IMR-90 (cell line): Measurements from ENCODE around the gene ADSS1. TPM values are rescaled to one million over a fixed set of nuclear protein-coding genes. Genes with fewer than 3 reads are reported as not detected.

ENCODE experiments used
- ATAC-seq: fragments of 200-7000 bp; cut with Tn5 transposase; 2 replicates; pipeline ENCODE4 v1.9.1; 2020; ENCODE audit warnings: low read depth, mild to moderate bottlenecking, moderate library complexity
- BruUV-seq: library from RNA; stranded (reverse); fragments of 400-500 nt; replicated peaks from 2 replicates; lab custom pipeline; 2021; lab: Mats Ljungman, UMichigan
- CTCF ChIA-PET: fragments of 300-600 bp; formaldehyde crosslinking; extraction: SDS; loops from one replicate; lab custom pipeline; 2021; ENCODE audit warnings: antibody characterized with exemption; lab: Yijun Ruan, JAX
- POLR2A ChIA-PET: fragments of 300-600 bp; sonication (Branson Sonifier 250); formaldehyde crosslinking; loops from one replicate; lab custom pipeline; 2022; ENCODE audit warnings: antibody characterized with exemption; ENCODE audit not compliant: unreplicated experiment; lab: Charles Lee
- DNase-seq: peaks from one replicate; pipeline ENCODE4 v3.0.0; 2013
- H2AFZ ChIP-seq: replicated peaks from 2 replicates; pipeline ENCODE3; 2013; ENCODE audit warnings: low read length, mild to moderate bottlenecking; ENCODE audit not compliant: poor library complexity
- H2AK5ac ChIP-seq: 2 replicates; pipeline ENCODE4 v1.6.1; 2013; ENCODE audit warnings: low read depth, low read length, inconsistent platforms
- H2AK9ac ChIP-seq: replicated peaks from 2 replicates; pipeline ENCODE3; 2013; ENCODE audit warnings: mild to moderate bottlenecking, low read depth, low read length, moderate library complexity; ENCODE audit not compliant: poor library complexity
- H2BK120ac ChIP-seq: 2 replicates; pipeline ENCODE4 v1.6.1; 2013; ENCODE audit warnings: low read depth, low read length, inconsistent platforms
- H2BK15ac ChIP-seq: 3 replicates; pipeline ENCODE4 v1.6.1; 2013; ENCODE audit warnings: low read depth, low read length, inconsistent platforms
- H2BK20ac ChIP-seq: 2 replicates; pipeline ENCODE4 v1.6.1; 2013; ENCODE audit warnings: low read depth, mild to moderate bottlenecking, inconsistent platforms, low read length, moderate library complexity
- H2BK5ac ChIP-seq: 2 replicates; pipeline ENCODE4 v1.6.1; 2013; ENCODE audit warnings: mild to moderate bottlenecking, low read depth, low read length, inconsistent platforms; ENCODE audit not compliant: poor library complexity, severe bottlenecking
- H3K14ac ChIP-seq: replicated peaks from 2 replicates; pipeline ENCODE4 v1.6.1; 2013; ENCODE audit warnings: low read depth, low read length, inconsistent platforms
- H3K18ac ChIP-seq: 2 replicates; pipeline ENCODE4 v1.6.1; 2013; ENCODE audit warnings: low read depth, low read length, control low read depth
- H3K23ac ChIP-seq: 2 replicates; pipeline ENCODE4 v1.6.1; 2013; ENCODE audit warnings: low read depth, low read length, inconsistent platforms
- H3K27ac ChIP-seq: 2 replicates; pipeline ENCODE4 v1.5.1; 2013; ENCODE audit warnings: mild to moderate bottlenecking, control low read depth, low read length; ENCODE audit not compliant: insufficient read depth
- H3K27me3 ChIP-seq: 2 replicates; pipeline ENCODE4 v1.6.1; 2013; ENCODE audit warnings: low read length; ENCODE audit not compliant: control insufficient read depth, insufficient read depth
- H3K36me3 ChIP-seq: 2 replicates; pipeline ENCODE4 v1.6.1; 2013; ENCODE audit warnings: low read length, mixed read lengths; ENCODE audit not compliant: control insufficient read depth, insufficient read depth
- H3K4ac ChIP-seq: 2 replicates; pipeline ENCODE4 v1.6.1; 2013; ENCODE audit warnings: low read depth, low read length, inconsistent platforms
- H3K4me1 ChIP-seq: 2 replicates; pipeline ENCODE4 v1.6.1; 2013; ENCODE audit warnings: low read length, mixed read lengths; ENCODE audit not compliant: control insufficient read depth, insufficient read depth
- H3K4me2 ChIP-seq: 2 replicates; pipeline ENCODE4 v1.6.1; 2013; ENCODE audit warnings: low read depth, mild to moderate bottlenecking, control low read depth, low read length, moderate library complexity
- H3K4me3 ChIP-seq: 2 replicates; pipeline ENCODE4 v1.5.1; 2013; ENCODE audit warnings: low read depth, mild to moderate bottlenecking, control low read depth, low read length, moderate library complexity; ENCODE audit not compliant: insufficient read depth
- H3K56ac ChIP-seq: 2 replicates; pipeline ENCODE4 v1.6.1; 2013; ENCODE audit warnings: low read length, inconsistent platforms; ENCODE audit not compliant: insufficient read depth; ENCODE audit errors: extremely low read depth
- H3K79me1 ChIP-seq, 2 experiments: 2 replicates each; pipeline ENCODE4 v1.6.1; 2013; ENCODE audit warnings: low read length in 2 of 2, inconsistent platforms in 1 of 2, low read depth in 1 of 2
- H3K9ac ChIP-seq: 2 replicates; pipeline ENCODE4 v1.6.1; 2013; ENCODE audit warnings: low read depth, low read length, control low read depth
- H3K9me1 ChIP-seq: 2 replicates; pipeline ENCODE4 v1.6.1; 2013; ENCODE audit warnings: low read length, inconsistent platforms; ENCODE audit not compliant: insufficient read depth
- H3K9me3 ChIP-seq: 2 replicates; pipeline ENCODE4 v1.6.1; 2013; ENCODE audit warnings: low read length; ENCODE audit not compliant: control insufficient read depth, insufficient read depth
- H4K20me1 ChIP-seq: 2 replicates; pipeline ENCODE4 v1.6.1; 2013; ENCODE audit warnings: low read length, inconsistent platforms; ENCODE audit not compliant: insufficient read depth
- H4K5ac ChIP-seq: 2 replicates; pipeline ENCODE4 v1.6.1; 2013; ENCODE audit warnings: mild to moderate bottlenecking, low read depth, low read length, control low read depth
- H4K8ac ChIP-seq, 2 experiments: 2 replicates each; pipeline ENCODE4 v1.6.1; 2013; ENCODE audit warnings: low read depth in 2 of 2, low read length in 2 of 2, control low read depth in 1 of 2, inconsistent platforms in 1 of 2
- H4K91ac ChIP-seq: 2 replicates; pipeline ENCODE4 v1.6.1; 2013; ENCODE audit warnings: low read depth, low read length, inconsistent platforms; ENCODE audit not compliant: insufficient read depth
- CEBPB ChIP-seq: IDR thresholded peaks from 2 replicates; pipeline ENCODE4 v1.6.1; 2012; ENCODE audit warnings: low read depth, low read length, improper control_type of control experiment
- MXI1 ChIP-seq: IDR thresholded peaks from 2 replicates; pipeline ENCODE4 v1.6.1; 2012; ENCODE audit warnings: low read depth, mild to moderate bottlenecking, low read length, moderate library complexity, borderline replicate concordance
- WGBS, 2 experiments: methylation state at CpG; one replicate each; pipeline versions ENCODE4 v1.1.5 to v1.1.7; 2013; ENCODE audit warnings: missing lambda C conversion rate in 2 of 2; ENCODE audit not compliant: insufficient read length in 1 of 2; ENCODE audit errors: extremely low coverage in 2 of 2; 5-methylcytosine and 5-hydroxymethylcytosine counted together
- dilution Hi-C: fragments of 300-500 bp; cut with HindIII; formaldehyde crosslinking; loops from one replicate; pipeline ENCODE4 v1.14.3; 2018; ENCODE audit warnings: low sequenced_read_pairs; ENCODE audit not compliant: unreplicated experiment
- in situ Hi-C: fragments of 300-500 bp; cut with MboI; formaldehyde crosslinking; loops from 3 replicates; pipeline ENCODE4 v1.14.3; 2019; ENCODE audit warnings: low sequenced_read_pairs, inconsistent platforms, mixed read lengths
- intact Hi-C: fragments of 100-400 bp; cut with micrococcal nuclease; formaldehyde crosslinking; loops from 2 replicates; pipeline ENCODE4 v1.10.0; 2022
- polyA plus RNA-seq, 3 experiments: library from polyadenylated mRNA; depleted of rRNA; stranded (reverse); fragments of >200 nt; gene quantifications; 2 replicates each; pipeline ENCODE4 v1.2.3, GENCODE V29; 2012; ENCODE audit warnings: low replicate concordance in 1 of 3
- total RNA-seq: library from RNA; depleted of rRNA; stranded (reverse); fragments of >200 nt; gene quantifications from 2 replicates; pipeline ENCODE4 v1.2.3, GENCODE V29; 2012

ADSS1 gene
- total and polyA plus RNA-seq, 2 of the 4 experiments (the other 2 are of a cell fraction): 1.8 to 5.2 TPM

GRCh38 chr14:104688505-104689108 lies 35.4 kb upstream of the ADSS1 start:
- Histone ChIP-seq H2BK15ac (peak overlapping the region; percentile 28; the same call in 1 of the 3 replicates), H4K20me1 (peaks cover 36% of the 10 kb centered on the region), H3K79me1 (peaks cover 0 to 26% of the 10 kb centered on the region in 2 experiments), H3K56ac (no peak overlapping the region), H2AK9ac (peak overlapping the region; percentile 96), H3K9me3 (no peaks in the 10 kb centered on the region), H3K4me1 (peaks cover 33% of the 10 kb centered on the region), H3K14ac (no peak overlapping the region; the same call in 1 of the 2 replicates), H2BK120ac (peak overlapping the region; percentile 66), H3K9me1 (peaks cover 5% of the 10 kb centered on the region; the same call in 1 of the 2 replicates), H4K5ac (peak overlapping the region; percentile 71), H3K18ac (no peak overlapping the region; the same call in 1 of the 2 replicates), H3K36me3 (peaks cover 13% of the 10 kb centered on the region), H4K91ac (peak overlapping the region; percentile 74), H2BK20ac (peak overlapping the region; percentile 27; the same call in 1 of the 2 replicates), H4K8ac (peak overlapping the region; percentile 76 to 96), H2BK5ac (no peak overlapping the region), H3K27me3 (no peaks in the 10 kb centered on the region), H3K4ac (peak overlapping the region; percentile 83), H3K9ac (no peak overlapping the region), H2AFZ (peak overlapping the region; percentile 95), H3K4me2 (peak overlapping the region; percentile 84), H2AK5ac (peak overlapping the region; percentile 45), H3K4me3 (peak overlapping the region; percentile 47), H3K27ac (peak overlapping the region; percentile 64; the same call in 1 of the 2 replicates), H3K23ac (no peak overlapping the region)
- WGBS, 2 experiments: 40% methylated on average over 2 of the region's 24 CpGs; no CpG with 5 or more reads in 1 of the 2 experiments
- dilution Hi-C loops (no loop called here), in situ Hi-C loops (no loop called here), intact Hi-C loops (loop anchor here (1.0 to 5.0 kb wide), 2 partner anchors 23 to 36 kb away; no protein-coding TSS in a partner anchor)
- DNase-seq: no peak
- ChIA-PET POLR2A (interaction anchor here (0.6 kb wide), 1 partner anchor 23 kb away, joined by 3 read pairs; no protein-coding TSS in a partner anchor), CTCF (no interaction called here)
- no peak for ATAC-seq
- BruUV-seq: no TSS peak
- peak; percentile 77 for TF ChIP-seq CEBPB
- no peak for TF ChIP-seq MXI1
